Neural crest cell (in vitro differentiated cells): ENCODE data around the gene LIN7C. TPM values are rescaled to one million over a fixed set of nuclear protein-coding genes. Genes with fewer than 3 reads are reported as not detected.
A peak's percentile ranks its signal among the peaks of the same experiment; 100 is the strongest.

Experiments used
- DNase-seq: peaks from one replicate; pipeline ENCODE4 v3.0.0; 2021; ENCODE audit warnings: low read depth, mixed read lengths, low spot score
- H3K27ac Mint-ChIP-seq: one replicate; pipeline ENCODE4 v1.8.0; 2021; ENCODE audit warnings: mild to moderate bottlenecking, mixed read lengths; ENCODE audit not compliant: unreplicated experiment
- H3K27me3 Mint-ChIP-seq: 2 replicates; pipeline ENCODE4 v1.8.0; 2021; ENCODE audit warnings: low read depth, mild to moderate bottlenecking, mixed read lengths
- H3K36me3 Mint-ChIP-seq: 2 replicates; pipeline ENCODE4 v1.8.0; 2021; ENCODE audit warnings: low read depth, mild to moderate bottlenecking, mixed read lengths
- H3K4me1 Mint-ChIP-seq: 2 replicates; pipeline ENCODE4 v1.8.0; 2021; ENCODE audit warnings: mixed read lengths
- H3K4me3 Mint-ChIP-seq: one replicate; pipeline ENCODE4 v1.8.0; 2021; ENCODE audit warnings: mild to moderate bottlenecking, mixed read lengths
- H3K9me3 Mint-ChIP-seq: 2 replicates; pipeline ENCODE4 v1.8.0; 2021; ENCODE audit warnings: mixed read lengths
- CTCF ChIP-seq: fragments of 200-600 bp; sonication (generic); conservative IDR thresholded peaks from 2 replicates; pipeline ENCODE4 v1.5.0; 2021; ENCODE audit warnings: antibody characterized with exemption, mild to moderate bottlenecking
- total RNA-seq: library from RNA; stranded (reverse); gene quantifications from 2 replicates; pipeline ENCODE4 v1.2.1, GENCODE V29; 2021

The LIN7C gene
- total RNA-seq, 1 donor from 2014 or later, result 33.2 TPM

DNA sequence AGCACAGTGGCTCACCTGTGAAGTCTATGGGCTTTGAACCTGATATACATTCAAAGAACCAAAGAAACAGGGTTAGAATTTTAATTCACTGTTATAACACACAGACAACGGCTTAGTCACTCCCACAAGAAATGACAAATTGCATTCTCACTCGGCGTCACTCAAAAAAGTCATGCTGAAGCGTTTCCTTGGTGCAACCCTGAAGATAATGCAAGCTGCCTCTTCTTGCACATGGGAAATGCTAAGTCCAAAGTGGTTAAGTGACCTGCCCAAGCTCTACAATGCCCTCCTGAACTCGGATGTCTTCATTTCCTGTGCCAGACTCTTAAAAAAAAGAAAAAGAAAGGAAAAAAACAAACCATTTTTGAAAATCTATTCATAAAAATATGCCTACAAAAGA is 44.0 kb downstream of the LIN7C start:
- H3K27ac Mint-ChIP-seq, result no peak overlapping the region
- no peak for DNase-seq
- H3K27me3 Mint-ChIP-seq, result no peaks in the 10 kb centered on the region
- H3K4me3 Mint-ChIP-seq, result no peak overlapping the region
- H3K36me3 Mint-ChIP-seq, result no peaks in the 10 kb centered on the region
- H3K9me3 Mint-ChIP-seq, result no peaks in the 10 kb centered on the region
- peaks cover 73% of the 10 kb centered on the region for H3K4me1 Mint-ChIP-seq
- TF ChIP-seq CTCF, result no peak

DNA sequence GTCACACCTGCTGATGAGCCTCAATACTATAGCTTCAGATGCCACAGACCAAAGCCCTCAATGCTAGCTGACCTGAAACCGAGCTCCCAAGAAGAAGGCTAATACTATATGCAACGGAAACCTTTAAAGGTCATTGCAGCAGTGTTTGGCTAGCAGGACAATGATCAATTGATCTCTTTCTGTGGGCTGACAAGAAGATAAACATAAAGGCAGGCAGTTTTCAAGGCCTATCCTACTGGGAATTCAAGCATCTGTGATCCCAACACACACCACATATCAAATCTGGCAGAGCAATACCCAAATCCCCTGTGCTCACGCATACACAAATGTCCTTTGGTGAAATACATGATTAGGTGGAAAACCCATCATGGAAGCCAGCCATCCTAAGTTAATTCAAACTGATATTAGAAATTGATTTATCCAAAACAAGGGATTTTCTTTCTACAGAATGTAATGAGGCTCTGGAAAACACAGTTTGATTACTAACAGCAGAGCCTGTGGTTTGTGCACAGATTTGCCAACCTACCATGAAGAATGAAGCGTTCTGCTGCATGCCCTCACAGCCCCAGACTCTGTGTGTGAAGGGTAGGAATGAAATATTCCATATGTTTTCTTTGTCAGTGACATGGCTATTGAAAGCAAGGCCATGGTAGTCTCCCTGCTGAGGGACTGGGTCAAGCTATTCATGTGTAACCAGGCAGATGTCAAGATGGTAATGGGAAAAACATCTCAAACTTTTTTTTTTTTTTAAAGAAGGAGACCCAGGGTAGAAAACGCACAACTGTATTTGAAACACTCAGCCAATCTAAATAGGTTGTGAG is 46.2 kb downstream of the LIN7C start:
- no peak for DNase-seq
- Mint-ChIP-seq H3K4me3 (peak overlapping the region; percentile 47), H3K36me3 (no peaks in the 10 kb centered on the region), H3K27me3 (no peaks in the 10 kb centered on the region), H3K27ac (peak overlapping the region; percentile 58), H3K4me1 (peaks cover 81% of the 10 kb centered on the region), H3K9me3 (no peaks in the 10 kb centered on the region)
- TF ChIP-seq CTCF, result no peak

GRCh38 chr11:27459191-27459590 is 47.4 kb downstream of the LIN7C start:
- no peak for DNase-seq
- Mint-ChIP-seq H3K27me3 (no peaks in the 10 kb centered on the region), H3K4me1 (peaks cover 70% of the 10 kb centered on the region), H3K27ac (no peak overlapping the region), H3K9me3 (no peaks in the 10 kb centered on the region), H3K4me3 (no peak overlapping the region), H3K36me3 (no peaks in the 10 kb centered on the region)
- no peak for TF ChIP-seq CTCF

GRCh38 chr11:27458182-27458581 is 48.4 kb downstream of the LIN7C start:
- TF ChIP-seq CTCF, result no peak
- Mint-ChIP-seq H3K4me3 (peak overlapping the region; percentile 5), H3K9me3 (no peaks in the 10 kb centered on the region), H3K27me3 (no peaks in the 10 kb centered on the region), H3K36me3 (no peaks in the 10 kb centered on the region), H3K27ac (no peak overlapping the region), H3K4me1 (peaks cover 63% of the 10 kb centered on the region)
- no peak for DNase-seq

DNA sequence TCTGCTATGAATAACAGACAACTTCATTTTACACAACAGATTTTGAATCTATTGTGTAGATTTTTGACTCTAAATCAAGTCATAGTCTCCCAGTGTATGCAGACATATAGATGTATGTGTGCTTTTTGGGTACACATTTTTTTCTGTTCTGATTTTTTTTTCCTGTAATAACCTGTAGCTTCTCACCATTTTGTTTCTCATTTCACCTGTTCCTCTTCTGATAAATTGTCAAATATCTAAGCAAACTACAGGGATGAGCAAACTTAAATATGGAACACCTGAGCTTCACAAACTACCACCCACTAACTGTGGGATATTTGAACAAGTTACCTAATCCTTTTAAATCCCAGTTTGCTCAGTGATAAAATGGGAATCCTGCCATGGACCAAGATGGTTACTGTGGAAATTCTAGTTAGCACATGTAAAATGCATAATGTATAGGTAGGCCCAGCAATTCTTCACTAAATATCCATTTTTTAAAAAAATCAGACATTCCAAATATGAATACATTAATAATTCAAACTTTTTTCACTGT is 49.7 kb downstream of the LIN7C start:
- Mint-ChIP-seq H3K4me3 (no peak overlapping the region), H3K27ac (peak overlapping the region; percentile 62), H3K4me1 (peaks cover 55% of the 10 kb centered on the region), H3K27me3 (no peaks in the 10 kb centered on the region), H3K9me3 (no peaks in the 10 kb centered on the region), H3K36me3 (no peaks in the 10 kb centered on the region)
- TF ChIP-seq CTCF, result no peak
- no peak for DNase-seq
